AG08396 (cell line): Measurements from ENCODE around the gene PKMYT1.
"Not testable (repeated sequence)": the region's sequence is repeated elsewhere in the genome, so short reads cannot be mapped to it uniquely, and the experiment has no call there.

Source experiments
- DNase-seq: peaks from one replicate; pipeline ENCODE4 v3.0.0; 2012; ENCODE audit warnings: low spot score, mixed read lengths

The PKMYT1 gene

DNA sequence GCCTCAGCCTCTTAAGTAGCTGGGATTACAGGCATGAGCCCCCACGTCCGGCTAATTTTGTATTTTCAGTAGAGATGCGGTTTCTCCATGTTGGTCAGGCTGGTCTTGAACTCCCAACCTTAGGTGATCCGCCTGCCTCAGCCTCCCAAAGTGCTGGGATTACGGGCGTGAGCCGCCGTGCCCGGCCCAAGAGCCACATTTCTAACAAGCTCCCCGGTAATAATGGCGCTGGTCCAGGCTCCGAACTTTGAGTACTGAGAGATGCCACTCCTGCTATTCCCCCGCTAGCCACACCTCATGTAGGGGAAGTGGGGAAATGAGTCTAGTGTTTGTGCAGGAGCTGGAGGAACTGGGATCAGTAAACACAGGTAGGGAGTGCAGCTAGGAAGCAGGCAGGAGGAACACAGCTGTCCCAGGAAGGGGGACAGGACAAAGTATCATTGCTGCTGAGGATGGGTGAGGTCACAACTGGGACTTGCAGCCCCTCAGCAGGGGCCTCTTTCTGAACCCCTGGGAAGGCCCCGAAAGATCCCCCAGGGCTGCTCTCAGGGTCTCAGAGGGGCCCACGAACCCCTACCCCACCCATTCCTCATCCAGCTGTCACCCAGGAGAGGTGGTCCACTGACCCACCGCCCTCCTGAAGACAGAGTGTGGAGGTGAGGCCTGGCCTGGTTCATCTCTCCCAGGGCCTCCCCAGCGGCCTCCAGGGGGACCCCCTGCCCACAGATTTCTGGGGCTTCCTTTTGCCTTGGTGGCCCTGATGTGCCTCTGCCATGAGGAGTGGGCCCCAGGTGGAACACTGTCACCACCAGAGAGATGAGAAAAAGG, 19.8 kb downstream of the PKMYT1 start:
- no peak for DNase-seq

DNA sequence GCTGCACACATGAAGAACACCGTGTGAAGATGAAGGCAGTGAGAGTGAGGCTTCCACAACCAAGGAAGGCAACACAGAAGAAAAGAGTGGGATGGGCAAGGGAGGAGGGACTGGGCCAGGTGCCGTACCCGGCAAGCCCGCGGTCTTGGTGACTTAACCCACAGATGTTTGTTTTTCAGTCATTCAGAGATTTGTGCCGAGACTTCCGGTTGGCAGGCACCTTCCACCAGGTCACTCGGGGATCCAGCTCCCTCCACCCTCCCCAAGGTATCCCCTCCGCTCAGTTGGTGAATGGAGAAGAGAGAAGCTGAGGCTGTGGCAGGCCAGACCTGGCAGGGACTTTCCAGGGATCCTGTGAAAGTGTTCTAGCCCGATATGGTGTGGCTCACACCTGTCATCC, 21.0 kb downstream of the PKMYT1 start:
- no peak for DNase-seq

DNA sequence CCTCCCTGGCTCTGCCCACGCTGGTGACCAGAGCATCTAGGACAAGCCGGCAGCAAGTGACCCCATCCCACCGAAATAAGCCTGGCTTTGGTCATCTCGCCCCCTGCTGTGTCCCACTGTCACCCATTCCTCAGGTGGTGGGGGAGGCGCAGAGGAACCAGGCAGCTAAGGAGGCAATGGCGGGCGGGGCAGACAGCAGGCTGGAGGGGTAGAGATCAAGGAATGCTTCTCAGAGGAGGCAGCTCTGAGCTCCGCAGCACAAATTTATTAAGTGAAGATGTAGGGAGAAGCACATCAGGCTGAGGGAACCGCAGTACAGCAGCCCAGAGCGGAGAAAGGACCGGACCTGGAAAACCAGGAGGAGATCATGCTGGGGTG, 23.7 kb downstream of the PKMYT1 start:
- no peak for DNase-seq

DNA sequence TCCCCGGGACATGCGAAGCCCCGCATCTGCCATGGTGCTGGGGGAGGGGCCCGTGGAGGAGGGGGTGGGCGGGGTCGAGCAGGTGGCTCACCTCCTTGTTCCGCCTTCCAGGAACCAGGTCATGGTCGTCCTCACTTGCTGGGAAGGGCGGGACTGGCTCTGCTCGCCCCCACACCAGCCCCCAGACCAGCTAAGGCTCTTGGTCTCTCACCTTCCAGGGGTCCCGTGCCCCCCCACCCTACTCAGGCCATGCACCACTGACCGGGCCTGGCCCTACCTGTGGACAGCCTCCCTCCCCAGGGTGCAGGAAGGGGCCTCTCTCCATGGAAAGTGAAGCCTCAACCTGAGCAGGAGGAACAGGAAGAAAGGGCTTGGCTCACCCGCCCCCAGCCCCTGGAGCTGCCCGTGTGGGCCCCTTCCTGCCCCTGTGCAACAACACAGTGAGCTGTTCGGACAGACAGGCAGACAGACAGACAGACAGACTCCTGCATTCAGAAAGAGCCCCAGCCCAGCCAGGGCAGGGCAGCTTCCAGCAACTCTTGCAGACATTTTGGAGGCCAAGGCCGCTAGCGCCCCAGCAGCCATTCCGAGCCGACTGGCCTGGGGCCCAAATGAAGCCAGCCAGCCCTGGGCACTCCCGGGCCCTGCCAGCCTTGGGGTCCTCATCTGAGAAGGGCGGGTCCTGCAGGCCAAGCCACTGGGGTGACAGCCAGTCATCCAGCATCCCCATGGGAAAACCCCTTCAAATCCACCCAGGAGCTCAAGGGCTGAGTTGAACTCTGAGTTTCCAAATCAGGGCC, 24.3 kb downstream of the PKMYT1 start:
- no peak for DNase-seq

DNA sequence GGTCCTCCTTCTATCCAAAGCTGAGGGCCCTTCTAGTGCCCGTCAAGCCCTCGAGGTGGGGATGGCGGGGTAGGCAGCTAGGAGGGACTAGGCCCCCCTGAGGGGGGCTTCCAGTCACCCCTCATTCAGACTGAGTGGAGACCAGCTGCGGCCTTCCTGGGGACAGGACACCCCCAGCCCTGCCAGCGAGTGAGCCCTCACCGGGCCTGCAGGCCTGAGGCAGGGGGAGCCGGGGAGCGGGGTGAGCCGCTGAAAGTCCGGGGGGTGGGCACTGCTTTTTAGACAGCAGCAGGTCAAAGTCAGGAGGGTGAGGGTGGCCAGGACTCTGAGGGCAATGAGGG, 24.8 kb downstream of the PKMYT1 start:
- no peak for DNase-seq

DNA sequence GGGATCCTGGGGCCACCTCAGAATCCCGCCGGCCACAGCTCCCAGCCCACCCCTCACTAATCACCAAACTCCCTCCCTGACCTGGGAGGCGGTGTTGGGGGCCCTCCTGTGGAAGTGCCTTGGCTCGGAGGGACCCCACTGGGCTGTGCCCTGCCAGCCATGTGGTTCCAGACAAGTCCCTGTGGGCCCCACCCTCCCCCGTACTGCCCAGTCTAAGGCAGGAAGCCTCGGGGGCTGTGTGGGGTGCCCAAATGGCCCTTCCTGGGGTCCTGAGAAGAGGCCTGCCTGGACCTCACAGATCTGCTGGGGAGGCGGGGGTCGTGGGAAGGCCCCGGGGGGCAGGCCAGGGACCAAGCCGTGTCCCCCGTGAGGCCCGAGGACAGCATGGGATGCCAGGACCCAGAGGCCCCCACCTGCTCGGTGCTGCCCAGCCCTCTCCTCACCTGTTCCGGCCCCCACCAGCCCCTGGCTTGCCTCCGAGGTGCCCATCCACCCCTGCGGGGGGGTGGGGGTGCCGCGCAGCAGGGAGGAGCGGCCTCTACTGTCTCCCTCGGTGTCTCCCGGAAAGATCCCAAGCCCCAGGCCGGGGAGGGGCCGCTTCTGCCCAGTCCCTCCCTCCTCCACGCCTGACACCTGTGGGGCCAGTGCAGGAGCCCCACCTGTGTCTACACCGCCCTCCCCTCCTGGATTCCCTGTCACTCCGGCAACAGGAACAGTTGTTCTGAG, 25.4 kb downstream of the PKMYT1 start:
- DNase-seq, result no peak

DNA sequence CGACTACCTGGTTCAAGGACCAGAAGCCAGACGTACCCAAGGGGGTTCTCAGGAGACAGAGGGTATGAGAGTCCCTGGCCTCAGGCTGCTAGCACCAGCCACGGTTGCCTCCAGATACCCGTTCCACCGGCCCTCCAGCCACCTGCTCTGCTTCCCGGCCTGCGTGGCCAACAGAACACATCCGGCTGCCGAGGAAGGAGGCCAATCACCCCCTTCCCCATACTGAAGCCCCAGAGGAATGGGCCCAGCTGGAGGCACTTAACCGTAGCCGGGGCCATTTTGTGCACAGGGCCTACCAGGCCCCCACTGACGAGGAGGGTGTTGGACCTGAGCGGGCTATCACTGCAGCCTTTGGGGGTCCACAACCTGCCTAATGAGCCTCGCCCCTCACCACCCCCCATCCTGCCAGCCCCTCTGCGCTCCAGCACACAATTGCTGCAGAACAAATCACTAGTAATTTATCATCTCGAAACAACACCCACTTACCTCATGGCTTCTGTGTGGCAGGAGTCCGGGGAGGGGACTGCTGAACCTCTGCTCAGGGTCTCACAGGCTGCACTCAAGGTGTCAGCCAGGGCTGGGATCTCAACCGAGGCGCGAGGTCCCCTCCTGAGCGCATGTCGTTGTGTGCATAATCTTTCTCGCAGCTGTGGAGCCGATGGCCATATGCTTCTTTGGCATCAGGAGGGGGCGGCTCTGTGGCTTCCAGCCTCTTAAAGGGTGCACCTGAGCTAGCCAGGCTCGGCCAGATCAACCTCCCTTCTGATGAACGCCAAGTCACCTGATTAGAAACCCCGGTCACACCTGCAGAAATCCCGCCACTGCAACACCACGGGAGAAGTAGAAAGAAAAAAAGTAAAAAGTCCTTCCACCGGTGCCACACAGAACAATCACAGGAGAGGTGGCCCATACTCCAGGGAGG, 26.3 kb downstream of the PKMYT1 start:
- no peak for DNase-seq

DNA sequence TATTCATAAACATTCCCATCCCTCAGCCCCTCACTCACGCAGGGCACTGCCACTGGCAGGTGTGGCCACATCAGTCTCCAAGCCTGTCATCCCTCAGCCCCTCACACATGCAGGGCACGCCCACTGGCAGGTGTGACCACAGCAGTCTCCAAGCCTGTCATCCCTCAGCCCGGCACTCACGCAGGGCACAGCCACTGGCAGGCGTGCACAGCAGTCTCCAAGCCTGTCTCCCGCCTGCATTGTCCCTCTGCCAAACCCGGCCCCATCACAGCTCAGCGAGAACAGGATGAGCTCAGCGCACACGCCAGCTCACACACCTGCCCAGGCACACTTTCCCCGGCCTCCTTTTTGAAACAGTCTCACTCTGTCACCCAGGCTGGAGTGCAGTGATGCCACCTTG, 27.6 kb downstream of the PKMYT1 start:
- no peak for DNase-seq

DNA sequence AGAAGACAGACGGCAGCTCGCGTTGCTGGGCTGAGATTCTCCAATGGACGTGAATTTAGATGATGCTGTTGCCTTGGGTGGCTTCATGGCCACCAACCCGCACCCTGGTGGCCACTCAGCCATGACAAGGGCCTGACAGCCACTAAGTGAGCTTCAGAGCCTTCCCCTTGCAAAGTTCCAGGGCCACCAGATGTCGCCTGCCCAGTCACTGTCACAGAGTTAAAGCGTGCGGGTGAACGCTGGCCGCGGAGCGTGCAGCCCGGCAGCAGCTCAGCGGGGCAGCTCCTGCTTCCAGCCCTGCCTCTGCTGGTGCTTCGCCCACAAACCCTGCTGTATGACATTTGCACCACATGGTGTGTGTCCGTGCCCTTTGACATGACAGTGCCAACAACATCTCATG, 29.5 kb downstream of the PKMYT1 start:
- DNase-seq, result no peak

DNA sequence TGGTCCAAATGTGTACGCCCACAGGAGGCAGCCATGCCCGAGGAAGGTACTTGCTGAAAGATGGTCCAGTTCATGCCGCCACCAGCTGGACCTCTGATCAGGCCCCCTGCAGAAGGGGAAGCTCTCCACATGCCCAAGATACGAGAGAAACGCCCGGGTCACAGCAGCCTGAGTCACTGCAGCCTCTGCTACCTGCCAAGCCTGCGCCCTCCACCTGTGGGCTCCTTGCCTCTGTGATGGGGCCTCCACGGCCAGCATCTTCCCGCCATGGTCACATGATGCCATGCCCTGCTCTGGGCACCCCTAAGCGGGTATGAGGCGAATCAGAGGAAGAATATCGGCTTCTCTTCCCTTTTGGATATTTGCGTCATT, 29.9 kb downstream of the PKMYT1 start:
- DNase-seq, result no peak

DNA sequence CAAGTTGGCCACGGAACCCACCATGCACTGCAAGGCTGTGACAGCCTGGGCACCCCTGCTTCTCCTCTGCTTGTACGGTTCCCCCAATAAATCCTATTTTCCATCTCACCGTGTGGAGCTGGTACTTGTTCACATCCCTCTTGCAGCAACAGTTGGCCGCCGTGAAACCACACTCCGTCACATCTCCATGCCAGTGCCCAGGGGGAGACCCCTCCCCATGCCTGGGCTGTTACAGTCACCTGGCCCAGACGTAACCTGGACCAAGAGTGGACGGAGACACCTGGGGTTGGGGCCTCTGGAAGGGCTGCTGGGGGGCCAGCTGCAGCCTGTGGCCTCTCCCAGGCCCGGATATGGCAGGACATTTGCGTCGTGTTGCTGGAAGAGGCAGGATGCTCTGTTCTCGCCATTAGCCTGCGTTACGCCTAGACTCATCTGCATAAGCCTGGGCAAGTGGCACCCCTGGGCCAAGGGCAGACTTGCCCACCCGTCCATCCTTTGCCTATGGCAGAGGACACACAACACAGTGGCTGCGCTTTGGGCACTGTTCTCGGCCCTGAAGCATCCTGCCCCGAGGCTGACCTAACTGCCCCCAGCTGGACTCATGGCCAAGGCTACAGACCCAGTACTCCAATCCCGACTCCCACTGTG, 30.4 kb downstream of the PKMYT1 start:
- DNase-seq, result no peak

DNA sequence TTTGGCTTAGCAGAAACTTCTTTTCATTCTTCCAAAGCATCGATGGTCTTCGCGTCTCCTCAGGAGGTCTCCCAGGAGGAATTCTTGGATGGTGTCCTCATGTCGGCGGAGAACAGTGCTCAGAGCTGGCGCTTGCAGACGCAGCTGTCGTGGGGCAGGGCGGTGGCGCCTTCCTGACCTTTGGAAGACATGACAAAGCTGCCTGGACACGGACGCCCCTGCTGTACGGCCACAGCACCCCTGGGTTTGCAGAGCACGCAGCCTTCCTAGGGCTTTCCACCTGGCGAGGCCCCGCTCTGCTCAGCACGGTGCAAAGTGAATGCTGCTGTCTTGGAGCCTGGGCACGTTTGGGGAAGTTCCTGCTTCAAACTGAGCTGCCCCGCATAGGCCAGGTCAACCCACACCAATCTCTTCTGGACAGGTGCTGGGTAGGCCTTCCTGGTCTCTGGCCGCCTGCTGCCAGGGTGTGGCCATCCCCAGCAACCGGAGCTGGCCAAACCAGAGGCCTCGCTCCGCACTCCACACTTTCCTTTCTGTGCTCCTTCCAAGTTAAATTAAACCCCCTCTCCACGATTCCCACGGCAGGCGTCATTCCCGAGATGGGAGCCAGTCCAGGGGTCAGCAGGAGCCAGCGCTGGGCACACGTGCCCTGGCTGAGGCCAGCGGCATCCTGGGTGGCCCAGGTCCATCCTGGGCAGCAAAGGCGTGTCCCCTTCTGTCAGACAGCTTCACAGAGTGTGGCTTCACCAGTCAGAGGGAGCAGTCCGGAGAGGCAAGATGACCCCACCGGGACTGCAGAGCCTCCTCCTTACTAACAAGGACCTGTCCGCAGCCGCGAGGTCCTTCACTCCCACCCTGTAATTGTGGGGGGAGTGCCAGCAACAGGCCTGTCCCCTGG, 31.2 kb downstream of the PKMYT1 start:
- DNase-seq, result no peak

DNA sequence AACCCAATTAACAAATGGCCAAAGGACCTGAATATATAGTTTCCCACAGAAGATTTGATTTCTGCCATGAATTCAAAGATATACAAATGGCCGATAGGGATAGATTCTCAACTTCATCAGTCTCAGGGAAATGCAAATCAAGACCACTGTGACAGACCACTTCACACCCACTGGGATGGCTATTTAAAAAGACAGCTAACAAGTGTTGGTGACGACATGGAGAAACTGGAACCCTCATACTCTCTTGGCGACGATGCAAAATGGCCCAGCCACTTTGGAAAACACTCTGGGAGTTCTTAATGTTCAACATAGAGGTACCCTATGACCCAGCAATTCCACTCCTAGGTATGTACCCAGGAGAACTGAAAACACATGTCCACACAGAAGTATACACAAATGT, 33.6 kb downstream of the PKMYT1 start:
- no peak for DNase-seq

DNA sequence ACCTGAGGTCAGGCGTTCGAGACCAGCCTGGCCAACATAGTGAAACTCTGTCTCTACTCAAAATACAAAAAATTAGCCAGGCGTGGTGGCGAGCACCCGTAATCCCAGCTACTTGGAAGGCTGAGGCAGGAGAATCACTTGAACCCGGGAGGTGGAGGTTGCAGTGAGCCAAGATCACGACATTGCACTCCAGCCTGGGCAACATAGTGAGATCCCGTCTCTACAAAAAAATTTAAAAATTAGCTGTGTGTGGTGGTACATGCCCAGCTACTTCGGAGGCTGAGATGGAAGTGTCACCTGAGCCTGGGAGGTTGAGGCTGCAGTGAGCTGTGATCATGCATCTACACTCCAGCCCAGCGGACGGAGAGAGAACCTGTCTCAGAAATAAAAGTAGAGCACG, 36.5 kb downstream of the PKMYT1 start:
- not testable (repeated sequence) for DNase-seq

DNA sequence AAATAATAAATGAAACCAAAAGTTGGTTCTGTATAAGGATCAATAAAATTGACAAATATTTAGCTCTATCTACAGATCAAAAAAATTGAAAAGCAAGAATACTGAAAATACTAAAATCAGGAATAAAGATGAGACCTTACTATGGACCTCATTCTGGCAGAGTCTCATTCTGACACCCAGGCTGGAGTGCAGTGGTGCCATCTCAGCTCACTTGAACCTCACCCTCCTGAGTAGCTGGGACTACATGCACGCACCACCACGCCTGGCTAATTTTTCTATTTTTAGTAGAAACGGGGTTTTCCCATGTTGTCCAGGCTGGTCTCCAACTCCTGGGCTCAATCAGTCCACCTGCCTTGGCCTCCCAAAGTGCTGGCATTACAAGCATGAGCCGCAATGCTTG, 38.2 kb downstream of the PKMYT1 start:
- no peak for DNase-seq

DNA sequence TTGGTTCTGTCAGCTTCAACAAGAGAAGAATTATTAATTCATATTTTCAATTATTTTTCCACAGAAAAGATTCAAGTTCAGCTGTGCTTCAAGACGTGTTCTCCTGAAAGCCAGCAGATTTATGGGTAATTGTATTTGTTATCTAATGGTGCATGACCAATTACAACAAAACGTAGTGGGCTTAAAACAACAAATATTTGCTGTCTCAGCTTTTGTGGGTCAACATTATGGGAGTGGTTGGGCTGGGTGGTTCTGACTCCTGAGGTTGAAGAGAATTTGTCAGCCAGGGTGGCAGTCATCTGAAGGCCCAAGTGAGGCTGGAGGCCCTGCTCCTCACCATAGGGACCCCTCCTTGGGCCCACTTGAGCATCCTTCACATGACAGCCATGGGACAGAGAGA, 40.3 kb downstream of the PKMYT1 start:
- DNase-seq, result no peak

DNA sequence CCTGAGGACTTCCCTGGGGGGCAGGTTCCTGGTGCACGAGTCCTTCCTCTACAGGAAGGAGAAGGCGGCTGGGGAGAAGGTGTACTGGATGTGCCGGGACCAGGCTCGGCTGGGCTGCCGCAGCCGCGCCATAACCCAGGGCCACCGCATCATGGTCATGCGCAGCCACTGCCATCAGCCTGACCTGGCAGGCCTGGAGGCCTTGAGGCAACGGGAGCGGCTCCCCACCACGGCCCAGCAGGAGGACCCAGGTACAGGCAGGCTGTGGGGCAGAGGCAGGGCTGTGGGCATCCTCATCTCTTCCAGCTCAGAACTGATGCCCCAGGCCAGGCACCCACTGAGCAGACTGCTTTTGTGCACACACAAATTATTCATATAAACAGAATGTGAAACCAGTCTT, 42.0 kb downstream of the PKMYT1 start:
- DNase-seq, result no peak

DNA sequence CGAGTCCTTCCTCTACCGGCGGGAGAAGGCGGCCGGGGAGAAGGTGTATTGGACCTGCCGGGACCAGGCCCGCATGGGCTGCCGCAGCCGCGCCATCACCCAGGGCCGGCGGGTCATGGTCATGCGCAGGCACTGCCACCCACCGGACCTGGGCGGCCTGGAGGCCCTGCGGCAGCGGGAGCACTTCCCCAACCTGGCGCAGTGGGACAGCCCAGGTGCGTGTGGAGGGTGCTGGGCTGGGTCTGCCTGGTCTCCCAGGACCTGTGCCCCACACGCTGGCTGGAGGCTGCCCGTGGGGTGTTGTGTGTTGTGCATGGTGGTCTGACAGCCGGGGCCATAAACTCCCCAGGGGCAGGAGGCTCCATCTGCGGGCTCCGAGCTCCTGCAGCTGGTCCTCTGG, 43.1 kb downstream of the PKMYT1 start:
- no peak for DNase-seq

DNA sequence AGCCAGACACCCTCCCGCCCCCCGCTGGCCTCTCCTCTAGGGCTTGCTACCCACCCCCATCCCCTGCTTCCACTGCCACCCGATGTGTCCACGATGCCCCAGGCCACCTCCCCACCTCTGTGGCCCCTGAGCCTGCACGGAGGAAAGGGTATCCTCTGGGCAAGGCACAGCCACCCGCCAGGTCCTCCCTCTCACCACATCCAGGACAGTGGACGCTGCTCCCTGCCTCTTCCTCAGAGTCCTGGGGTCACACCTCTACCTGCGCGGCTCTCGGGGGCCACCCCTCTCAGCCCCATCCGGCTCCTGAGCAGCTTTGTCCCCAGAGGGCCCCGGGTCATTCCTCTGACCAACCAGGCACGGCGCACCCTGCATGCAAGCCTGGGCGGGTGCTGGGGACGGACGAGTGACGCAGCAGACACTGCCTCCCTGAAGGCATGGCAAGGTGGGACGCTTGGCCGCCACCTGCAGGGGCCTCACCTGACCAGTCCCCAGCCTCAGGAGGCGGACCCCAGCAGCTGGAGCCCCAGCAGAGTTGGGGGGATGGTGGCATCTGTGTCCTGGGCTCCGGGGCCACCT, 43.7 kb downstream of the PKMYT1 start:
- DNase-seq, result no peak

DNA sequence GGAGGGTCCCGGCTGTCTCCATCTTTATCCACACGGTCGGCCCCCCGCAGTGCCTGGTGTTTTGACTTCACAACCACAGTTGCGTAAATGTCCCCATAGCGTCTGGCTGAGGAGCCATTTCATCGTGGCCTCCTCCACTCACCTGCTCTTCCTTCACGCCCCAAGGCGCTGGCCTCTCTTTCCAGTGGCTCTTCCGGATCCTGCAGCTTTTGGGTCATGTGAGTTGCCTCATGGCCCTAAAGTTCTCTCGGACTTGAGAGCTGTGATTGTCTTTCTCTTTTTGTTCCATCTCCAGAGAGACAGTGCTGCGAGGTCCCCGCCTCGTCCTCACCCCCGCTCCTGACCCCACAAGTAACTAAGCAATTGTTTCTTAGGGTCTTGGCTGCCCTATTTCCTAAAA, 45.8 kb downstream of the PKMYT1 start:
- no peak for DNase-seq
